NCI-H748 treated with DMSO at 0.1 percent for 48 hours (cell line): ENCODE results near the gene IL17F.
A peak's percentile ranks its signal among the peaks of the same experiment; 100 is the strongest.

ENCODE experiments used
- DNase-seq: peaks from one replicate; lab custom pipeline; 2025; lab: John Stamatoyannopoulos, UW

The IL17F gene

GRCh38 chr6:52244400-52244799, at the start of gene IL17F:
TSS of gene IL17F (minus strand) at chr6:52244500. CDS start at chr6:52244429, 71 bp downstream.
- no peak for DNase-seq

GRCh38 chr6:52293067-52293466, 48.8 kb upstream of the IL17F start:
- DNase-seq = no peak

DNA sequence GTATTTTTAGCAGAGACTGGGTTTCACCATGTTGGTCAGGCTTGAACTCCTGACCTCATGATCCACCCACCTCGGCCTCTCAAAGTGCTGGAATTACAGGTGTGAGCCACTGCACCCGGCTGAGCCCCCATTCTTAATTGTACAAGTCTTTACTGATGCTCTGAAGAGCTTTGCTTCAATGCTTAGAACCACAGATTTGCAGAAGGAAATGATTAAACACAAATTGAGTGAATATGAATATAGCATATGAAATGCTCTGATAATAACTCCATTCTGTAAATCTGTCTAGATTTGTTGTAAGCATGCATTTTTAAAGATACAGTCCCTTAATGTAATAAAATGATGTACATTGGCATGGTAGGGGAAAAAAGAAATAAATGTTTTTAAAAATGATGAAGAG, 44.5 kb upstream of the IL17F start:
- DNase-seq = no peak

- no peak for DNase-seq
Observed at GRCh38 chr6:52288216-52288615, 43.9 kb upstream of the IL17F start.

- peak; percentile 71 for DNase-seq
Observed at GRCh38 chr6:52286798-52287432, 42.6 kb upstream of the IL17F start.

GRCh38 chr6:52285177-52286068, 41.1 kb upstream of the IL17F start:
- DNase-seq = peak; percentile 85

DNA sequence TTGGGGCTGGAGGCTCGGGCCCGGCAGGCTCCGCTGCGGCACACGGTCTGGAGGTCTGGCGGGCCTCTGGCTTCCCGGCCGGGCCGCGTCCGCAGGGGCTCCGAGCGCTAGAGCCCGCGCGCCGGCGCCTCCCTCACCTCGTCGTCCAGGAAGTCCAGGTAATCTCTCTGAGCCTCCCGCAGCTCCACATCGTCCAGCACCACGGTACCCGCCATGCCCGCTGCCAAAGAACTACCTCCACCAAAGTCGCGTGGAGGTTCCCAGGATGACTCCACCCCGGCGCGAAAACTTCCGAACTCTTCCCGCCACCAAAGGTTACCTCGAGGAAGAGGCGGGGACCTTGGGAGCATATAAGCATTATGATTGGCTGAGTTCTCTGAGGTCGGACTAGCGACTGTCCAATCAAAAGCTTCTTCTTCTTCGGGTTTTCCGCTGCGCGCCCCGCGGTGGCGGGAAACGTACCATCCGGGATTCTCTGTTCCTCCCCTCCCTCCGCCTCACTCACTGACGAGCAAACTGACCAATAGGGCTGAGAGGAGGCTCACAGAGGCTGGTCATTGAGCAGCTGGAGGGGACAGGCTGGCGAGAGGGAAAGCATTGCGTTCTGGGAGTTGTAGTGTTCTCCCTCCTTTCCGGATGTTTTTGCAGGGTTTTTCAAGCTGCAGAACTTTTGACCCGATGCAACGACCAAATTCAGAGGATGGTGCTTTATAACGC, 40.3 kb upstream of the IL17F start, which contains the start of gene MCM3:
MCM3 (minus strand) TSS at position 283 of the 717 bp plus-strand sequence; CDS start at position 215, 68 bp downstream.
- DNase-seq = peak; percentile 100

GRCh38 chr6:52284131-52284459, 39.8 kb upstream of the IL17F start:
- peak; percentile 77 for DNase-seq

DNA sequence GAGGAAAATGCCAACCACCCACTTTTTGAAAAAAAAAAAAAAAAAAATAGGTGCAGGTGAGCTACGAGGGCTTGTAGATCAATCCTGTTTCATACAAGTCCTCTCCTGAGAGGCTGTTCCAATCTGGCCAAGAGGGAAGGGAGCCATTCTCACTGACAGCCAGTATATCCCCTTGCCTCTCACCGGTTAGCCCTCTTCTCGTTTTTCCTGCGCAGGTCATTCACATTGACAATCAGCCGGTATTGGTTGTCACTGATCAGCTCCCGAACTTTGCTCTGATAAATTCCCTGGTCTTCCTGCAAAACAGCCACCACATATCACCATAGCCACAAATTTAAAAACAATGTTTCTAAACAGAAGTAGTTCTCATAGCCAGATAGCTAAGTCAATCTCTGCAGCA, 38.8 kb upstream of the IL17F start:
- no peak for DNase-seq

- DNase-seq = no peak
Observed at GRCh38 chr6:52276130-52276529, 31.8 kb upstream of the IL17F start.

GRCh38 chr6:52271852-52272460, 27.7 kb upstream of the IL17F start:
- no peak for DNase-seq

GRCh38 chr6:52263709-52264540, 19.6 kb upstream of the IL17F start:
- peak; percentile 47 for DNase-seq

GRCh38 chr6:52262620-52263344, 18.5 kb upstream of the IL17F start:
- no peak for DNase-seq

DNA sequence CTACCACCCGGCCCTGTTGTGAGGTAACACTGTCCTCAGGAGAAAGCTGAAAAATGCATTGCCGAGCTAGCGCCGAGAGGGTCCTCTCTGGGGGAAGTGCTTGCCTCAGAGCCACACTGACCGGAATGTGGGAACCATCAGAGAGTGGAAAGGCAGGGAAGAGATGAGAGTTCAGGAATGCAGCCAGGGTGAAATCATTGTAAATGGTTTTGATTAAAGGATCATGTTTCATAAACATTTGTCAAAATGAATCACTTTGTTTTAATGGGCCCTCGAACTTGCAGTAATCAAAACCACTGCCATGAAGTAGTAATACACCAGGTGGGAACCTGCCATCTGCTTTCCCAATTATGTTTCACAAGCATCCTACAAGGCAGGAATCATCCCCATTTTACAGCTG, 16.9 kb upstream of the IL17F start:
- no peak for DNase-seq

DNA sequence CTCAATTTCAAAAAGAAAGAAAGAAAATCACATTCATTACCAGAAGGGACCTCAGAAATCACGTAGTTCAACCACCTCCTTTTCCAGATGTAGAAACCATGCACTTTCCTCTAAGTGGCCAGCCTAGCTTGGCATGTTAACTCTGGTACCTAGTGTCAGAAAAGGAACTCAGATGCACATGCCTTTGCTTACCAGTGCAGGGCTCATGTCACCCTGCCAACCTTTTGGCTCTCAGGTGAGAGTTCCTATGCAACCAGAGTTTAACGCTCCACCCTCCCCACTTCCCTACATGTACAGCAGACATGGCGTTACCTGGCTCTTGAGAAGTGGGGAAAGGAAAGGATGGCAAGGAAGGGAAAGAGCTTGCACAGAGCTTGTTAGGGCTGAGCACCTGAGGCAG, 16.3 kb upstream of the IL17F start:
- no peak for DNase-seq

GRCh38 chr6:52255434-52255833, 11.1 kb upstream of the IL17F start:
- no peak for DNase-seq

- no peak for DNase-seq
Observed at GRCh38 chr6:52254731-52255378, 10.6 kb upstream of the IL17F start.

DNA sequence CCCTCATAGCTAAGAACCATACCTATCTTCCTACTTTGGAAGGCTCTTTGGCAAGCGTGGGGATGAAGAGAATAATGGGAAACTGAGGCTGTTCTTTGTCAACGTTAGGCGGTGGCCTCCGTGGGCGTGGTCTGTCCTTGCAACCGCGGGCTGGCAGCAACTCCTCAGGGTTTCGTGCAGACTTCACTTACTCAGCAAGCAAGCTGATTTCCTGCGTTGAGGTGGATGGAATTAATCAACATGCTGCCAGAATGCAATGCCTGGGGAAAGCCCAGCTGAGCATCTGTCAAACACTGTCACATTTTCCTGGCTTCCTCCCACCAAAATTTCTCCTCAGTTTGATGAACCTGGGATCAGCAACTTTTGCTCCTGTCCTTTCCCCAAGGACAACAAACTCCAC, 9.2 kb upstream of the IL17F start:
- DNase-seq = no peak

DNA sequence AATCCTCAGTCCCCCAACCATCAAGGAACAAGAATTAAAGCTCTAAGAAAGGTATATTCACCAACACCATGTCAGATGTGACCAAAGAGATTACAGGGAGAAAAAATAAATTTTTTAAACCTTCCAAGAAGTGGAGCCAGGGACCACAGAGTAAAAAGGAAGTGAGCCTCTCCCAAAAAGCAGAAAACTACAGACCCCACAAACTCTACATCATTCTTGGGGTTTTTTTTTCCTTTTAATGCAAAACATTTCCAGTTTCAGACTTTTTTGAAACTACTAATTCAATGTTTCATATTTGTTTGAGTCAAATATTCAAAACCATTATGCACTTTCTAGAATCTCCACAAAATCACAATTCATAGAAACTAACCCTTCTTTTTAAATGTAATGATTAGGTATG, 6.8 kb upstream of the IL17F start:
- no peak for DNase-seq

- no peak for DNase-seq
Observed at GRCh38 chr6:52249078-52249477, 4.8 kb upstream of the IL17F start.
